Large intestine (tissue), 3 donors: ENCODE results near the gene BEND6. TPM values are rescaled to one million over a fixed set of nuclear protein-coding genes. Genes with fewer than 3 reads are reported as not detected.
"Not testable (repeated sequence)": the region's sequence is repeated elsewhere in the genome, so short reads cannot be mapped to it uniquely, and the experiment has no call there.

Experiments used
- DNase-seq, 2 donors: peaks; one replicate each; pipeline versions ENCODE4 v3.0.0 to v3.0.0-alpha.2; 2013
- H3K27ac ChIP-seq: one replicate; pipeline ENCODE4 v1.5.1; 2013; ENCODE audit warnings: low read length
- H3K27me3 ChIP-seq: 2 replicates; pipeline ENCODE4 v1.6.1; 2013; ENCODE audit warnings: low read length; ENCODE audit not compliant: control insufficient read depth, insufficient read depth
- H3K36me3 ChIP-seq: 2 replicates; pipeline ENCODE4 v1.6.1; 2013; ENCODE audit warnings: low read length; ENCODE audit not compliant: control insufficient read depth, insufficient read depth
- H3K4me1 ChIP-seq: one replicate; pipeline ENCODE4 v1.6.1; 2013; ENCODE audit warnings: low read length; ENCODE audit not compliant: control insufficient read depth, insufficient read depth
- H3K4me3 ChIP-seq: one replicate; pipeline ENCODE4 v1.5.1; 2013; ENCODE audit warnings: low read length
- H3K9me3 ChIP-seq: one replicate; pipeline ENCODE4 v1.6.1; 2013; ENCODE audit warnings: mild to moderate bottlenecking, low read depth, low read length, moderate library complexity; ENCODE audit not compliant: control insufficient read depth
- WGBS: methylation state at CpG from one replicate; pipeline ENCODE4 v1.1.5; 2013; ENCODE audit warnings: low lambda C conversion rate; ENCODE audit not compliant: insufficient coverage; 5-methylcytosine and 5-hydroxymethylcytosine counted together
- polyA plus RNA-seq: library from polyadenylated mRNA; unstranded; fragments of 120-200 nt; gene quantifications from one replicate; pipeline ENCODE4 v1.2.1, GENCODE V29; 2013

Gene BEND6
- polyA plus RNA-seq, 1 donor, result 1.2 TPM

- not testable (repeated sequence) for DNase-seq, H3K4me1 ChIP-seq, H3K27ac ChIP-seq, H3K36me3 ChIP-seq, H3K9me3 ChIP-seq, H3K27me3 ChIP-seq, H3K4me3 ChIP-seq
- no CpG with 5 or more reads among the region's 18 CpGs for WGBS
Measured at GRCh38 chr6:56999748-57000147, 44.8 kb downstream of the BEND6 start.

GRCh38 chr6:57002197-57002596 is 47.3 kb downstream of the BEND6 start:
- H3K9me3 ChIP-seq, result peaks cover 3% of the 10 kb centered on the region
- no peak overlapping the region for H3K27ac ChIP-seq
- H3K4me1 ChIP-seq, result no peaks in the 10 kb centered on the region
- H3K4me3 ChIP-seq, result no peak overlapping the region
- H3K36me3 ChIP-seq, result no peaks in the 10 kb centered on the region
- no peaks in the 10 kb centered on the region for H3K27me3 ChIP-seq
- no peak for DNase-seq

- H3K36me3 ChIP-seq, result no peaks in the 10 kb centered on the region
- no peak overlapping the region for H3K4me3 ChIP-seq
- no peak overlapping the region for H3K27ac ChIP-seq
- H3K27me3 ChIP-seq, result no peaks in the 10 kb centered on the region
- WGBS, result no CpG with 5 or more reads among the region's 14 CpGs
- DNase-seq, result no peak
- H3K4me1 ChIP-seq, result no peaks in the 10 kb centered on the region
- peaks cover 3% of the 10 kb centered on the region for H3K9me3 ChIP-seq
Measured at GRCh38 chr6:57004292-57004691, 49.4 kb downstream of the BEND6 start.

GRCh38 chr6:57006101-57006500 is 51.2 kb downstream of the BEND6 start:
- Histone ChIP-seq H3K9me3 (no peaks in the 10 kb centered on the region), H3K27me3 (no peaks in the 10 kb centered on the region), H3K4me1 (no peaks in the 10 kb centered on the region), H3K27ac (no peak overlapping the region), H3K36me3 (no peaks in the 10 kb centered on the region), H3K4me3 (no peak overlapping the region)
- WGBS, result no CpG with 5 or more reads among the region's 3 CpGs
- no peak for DNase-seq

- not testable (repeated sequence) for H3K4me3 ChIP-seq, H3K27me3 ChIP-seq, H3K36me3 ChIP-seq, H3K27ac ChIP-seq, DNase-seq, H3K4me1 ChIP-seq, H3K9me3 ChIP-seq
- WGBS, result no CpG with 5 or more reads among the region's 2 CpGs
Measured at GRCh38 chr6:57008069-57008468, 53.2 kb downstream of the BEND6 start.

GRCh38 chr6:57013521-57013926 is 58.6 kb downstream of the BEND6 start:
- peaks cover 2% of the 10 kb centered on the region for H3K27me3 ChIP-seq
- WGBS, result no CpG with 5 or more reads among the region's 4 CpGs
- no peak for DNase-seq
- H3K27ac ChIP-seq, result no peak overlapping the region
- no peaks in the 10 kb centered on the region for H3K9me3 ChIP-seq
- no peaks in the 10 kb centered on the region for H3K36me3 ChIP-seq
- no peaks in the 10 kb centered on the region for H3K4me1 ChIP-seq
- no peak overlapping the region for H3K4me3 ChIP-seq

GRCh38 chr6:57017069-57017468 is 62.2 kb downstream of the BEND6 start:
- no peaks in the 10 kb centered on the region for H3K4me1 ChIP-seq
- 50% methylated on average over 1 of the region's 3 CpGs for WGBS
- peak in 1 of 2 donors; percentile 17 for DNase-seq

GRCh38 chr6:57017841-57018240 is 62.9 kb downstream of the BEND6 start:
- Histone ChIP-seq H3K36me3 (no peaks in the 10 kb centered on the region), H3K9me3 (no peaks in the 10 kb centered on the region), H3K27me3 (peaks cover 2% of the 10 kb centered on the region), H3K4me1 (no peaks in the 10 kb centered on the region), H3K4me3 (no peak overlapping the region), H3K27ac (no peak overlapping the region)
- WGBS, result no CpG with 5 or more reads among the region's 1 CpG
- no peak for DNase-seq

More at GRCh38 chr6:57017069-57017468, 62.2 kb downstream of the BEND6 start:
- H3K27ac ChIP-seq, result no peak overlapping the region
- H3K9me3 ChIP-seq, result no peaks in the 10 kb centered on the region
- H3K27me3 ChIP-seq, result peaks cover 2% of the 10 kb centered on the region
- H3K36me3 ChIP-seq, result no peaks in the 10 kb centered on the region
- no peak overlapping the region for H3K4me3 ChIP-seq

- peaks cover 2% of the 10 kb centered on the region for H3K27me3 ChIP-seq
- H3K4me1 ChIP-seq, result no peaks in the 10 kb centered on the region
- H3K4me3 ChIP-seq, result no peak overlapping the region
- peaks cover 2% of the 10 kb centered on the region for H3K9me3 ChIP-seq
- no peaks in the 10 kb centered on the region for H3K36me3 ChIP-seq
- H3K27ac ChIP-seq, result no peak overlapping the region
- 100% methylated on average over 1 of the region's 4 CpGs for WGBS
- no peak for DNase-seq
Measured at GRCh38 chr6:57019434-57019833, 64.5 kb downstream of the BEND6 start.

- WGBS, result no CpG with 5 or more reads among the region's 1 CpG
- Histone ChIP-seq H3K36me3 (no peaks in the 10 kb centered on the region), H3K27ac (no peak overlapping the region), H3K9me3 (peaks cover 12% of the 10 kb centered on the region), H3K27me3 (peaks cover 2% of the 10 kb centered on the region), H3K4me3 (no peak overlapping the region), H3K4me1 (no peaks in the 10 kb centered on the region)
- peak in 1 of 2 donors; percentile 5 for DNase-seq
Measured at GRCh38 chr6:57021086-57021720, 66.3 kb downstream of the BEND6 start.

- H3K4me1 ChIP-seq, result no peaks in the 10 kb centered on the region
- H3K27me3 ChIP-seq, result no peaks in the 10 kb centered on the region
- DNase-seq, result no peak
- no peaks in the 10 kb centered on the region for H3K36me3 ChIP-seq
- H3K9me3 ChIP-seq, result peaks cover 12% of the 10 kb centered on the region
- 20% methylated on average over 1 of the region's 2 CpGs for WGBS
- no peak overlapping the region for H3K4me3 ChIP-seq
- no peak overlapping the region for H3K27ac ChIP-seq
Measured at GRCh38 chr6:57024321-57024720, 69.4 kb downstream of the BEND6 start.
